Activated T-cell treated with anti-CD3 and anti-CD28 coated beads, Interleukin-2, amount 50 U/mL, for 1 hour (primary cell): ENCODE data around the gene TSPAN15.

ENCODE experiments used
- DNase-seq: peaks from one replicate; pipeline ENCODE4 v3.0.0-alpha.2; 2020

The TSPAN15 gene

DNA sequence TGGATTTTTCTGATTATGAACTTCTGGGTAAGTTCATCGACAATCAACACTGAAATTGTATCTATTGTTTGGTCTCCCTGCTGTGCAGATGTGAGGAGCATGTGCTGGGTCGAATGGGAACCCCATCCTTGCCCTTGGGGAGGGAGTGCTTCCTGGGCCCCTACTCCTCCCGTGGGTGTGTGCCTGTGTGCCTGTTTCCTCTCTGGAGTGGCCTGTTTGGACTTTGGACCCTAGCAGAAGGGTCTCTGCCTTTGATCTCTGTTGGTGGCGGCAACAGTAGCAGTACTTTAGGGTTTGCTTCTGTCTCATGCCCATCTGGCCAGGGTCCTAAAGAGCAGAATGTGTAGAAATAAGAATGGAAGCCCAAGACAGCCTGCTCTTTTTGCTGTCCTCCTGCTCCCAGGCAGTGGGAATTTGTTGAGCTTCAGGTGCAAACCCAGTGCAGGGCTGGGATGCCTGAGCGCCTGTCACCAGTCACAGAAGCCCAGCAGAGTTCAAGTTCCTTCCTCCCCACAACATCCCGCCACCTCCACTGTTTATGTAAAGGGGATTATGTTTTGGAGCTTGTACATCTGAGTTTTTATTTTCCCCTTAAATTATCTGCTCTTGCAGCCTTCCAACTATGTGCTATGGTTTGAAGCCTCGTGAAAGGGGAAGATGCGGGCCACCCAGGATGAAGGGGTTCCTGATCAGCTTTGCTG is 33.1 kb upstream of the TSPAN15 start:
- DNase-seq, result no peak

DNA sequence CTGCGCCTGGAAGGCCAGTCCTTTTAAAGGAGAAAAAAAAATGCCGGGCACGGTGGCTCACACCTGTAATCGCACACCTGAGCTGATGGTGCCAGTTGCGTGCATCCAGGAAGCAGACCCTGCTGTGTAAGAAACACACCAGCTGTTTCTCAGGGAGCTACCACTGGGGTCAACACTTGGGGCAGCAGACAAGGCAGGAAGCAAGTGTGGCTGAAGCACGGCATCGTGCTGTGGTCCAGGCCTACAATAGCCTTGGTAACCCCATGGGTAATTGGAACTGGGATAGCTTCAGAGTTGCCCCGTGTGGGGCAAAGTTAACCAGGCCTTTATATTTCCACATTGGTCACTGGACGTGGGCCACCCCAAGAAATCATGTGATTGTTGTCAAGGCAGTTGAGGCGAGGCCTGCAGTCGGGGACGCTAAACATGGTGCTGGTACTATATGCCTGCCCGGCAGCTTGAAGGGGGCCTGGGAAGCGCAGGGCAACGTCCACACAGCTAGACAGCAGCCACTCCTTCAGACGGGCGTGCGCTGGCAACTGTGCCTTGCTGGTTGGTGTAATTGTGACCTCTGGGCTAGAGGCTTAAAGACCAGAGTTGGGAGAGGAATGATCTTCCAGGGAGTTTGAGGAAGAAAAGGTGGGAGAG is 32.0 kb upstream of the TSPAN15 start:
- DNase-seq, result no peak

DNA sequence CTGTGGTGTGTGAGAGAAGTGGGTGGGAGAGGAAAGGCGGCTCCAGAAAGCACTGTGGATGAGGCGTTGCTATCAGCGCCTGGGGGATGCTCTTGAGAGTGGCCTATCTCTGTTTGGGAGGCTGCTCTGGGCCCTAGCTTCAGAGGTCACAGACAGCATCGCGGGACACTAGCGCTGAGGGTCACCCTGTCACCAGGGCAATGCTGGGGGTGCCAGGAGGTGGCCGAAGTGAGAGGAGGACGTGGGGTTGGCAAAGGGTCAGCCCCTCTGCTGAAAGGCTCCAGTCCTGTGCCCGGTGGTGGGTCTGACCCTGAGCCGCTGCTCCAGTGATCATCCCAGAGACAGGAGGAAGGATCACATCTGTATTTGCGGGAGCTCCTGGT is 31.5 kb upstream of the TSPAN15 start:
- no peak for DNase-seq

DNA sequence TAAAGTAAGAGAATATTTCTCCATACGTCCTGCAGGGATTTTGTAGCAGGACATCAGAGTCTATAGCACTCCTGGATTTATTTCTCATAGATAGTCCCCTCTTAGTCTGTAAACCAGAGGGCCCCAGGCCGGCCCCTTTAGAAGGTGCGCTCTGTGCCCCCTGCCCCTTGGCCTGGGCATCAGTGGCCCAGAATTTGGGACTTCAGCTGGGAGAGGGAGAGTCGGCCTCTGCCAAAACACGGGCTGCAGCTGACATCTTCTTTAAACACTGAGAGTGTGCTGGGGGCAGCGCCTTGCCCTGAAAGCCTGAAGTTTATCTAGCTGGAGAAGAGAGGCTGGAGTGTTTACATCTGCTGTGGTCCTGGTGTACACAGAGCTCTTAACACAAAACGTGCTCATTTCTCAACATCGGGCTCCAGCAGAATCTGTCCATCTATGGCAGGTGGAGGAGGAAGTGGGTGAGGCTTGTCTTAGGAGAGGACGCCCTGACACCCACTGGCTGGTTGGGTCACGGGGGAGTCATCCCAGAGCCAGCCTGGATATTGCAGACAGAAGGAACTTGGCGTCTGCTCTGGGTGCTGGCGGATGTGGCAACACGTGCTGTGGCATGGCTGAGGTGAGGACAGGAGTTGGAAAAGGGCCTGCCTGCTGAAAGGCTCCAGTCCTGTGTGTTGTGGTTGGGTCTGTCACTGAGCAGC is 29.5 kb upstream of the TSPAN15 start:
- no peak for DNase-seq

DNA sequence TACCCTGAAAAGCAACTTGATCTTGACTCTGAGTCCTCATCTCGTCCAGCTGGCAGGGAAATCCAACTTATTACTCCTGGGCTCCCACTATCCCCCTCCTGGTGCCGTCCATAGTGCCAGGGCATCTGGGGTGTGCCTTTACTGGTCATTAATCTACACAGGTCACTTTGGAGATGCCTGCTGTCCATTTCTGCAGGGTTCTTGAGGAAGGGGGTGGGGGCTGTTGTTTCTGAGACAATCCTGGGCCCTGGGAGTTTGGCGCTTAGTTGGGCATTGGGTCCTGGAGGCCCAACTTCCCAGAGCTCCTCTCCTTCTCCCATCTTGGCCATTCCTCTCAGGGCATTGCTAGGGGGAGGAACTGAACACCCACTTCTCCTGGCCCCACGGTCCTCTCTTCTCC is 28.6 kb upstream of the TSPAN15 start:
- DNase-seq, result no peak

DNA sequence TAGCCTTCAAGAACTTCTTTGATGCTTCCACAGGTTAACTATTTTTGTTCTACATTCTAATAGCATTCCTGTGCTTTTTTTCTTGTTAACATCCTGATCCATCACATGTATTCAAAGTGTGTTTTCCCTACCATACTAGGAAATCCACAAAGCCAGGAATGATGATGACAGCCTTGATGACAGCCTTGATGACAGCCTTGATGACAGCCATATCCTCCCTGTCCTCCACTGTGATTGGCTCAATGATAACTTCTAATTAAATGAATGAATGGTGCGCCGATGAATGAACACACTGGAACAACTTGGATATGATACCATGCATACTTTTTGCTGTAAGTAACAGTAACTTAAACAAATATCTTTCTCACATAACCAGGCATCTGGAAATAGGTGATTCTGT is 26.2 kb upstream of the TSPAN15 start:
- DNase-seq, result no peak

DNA sequence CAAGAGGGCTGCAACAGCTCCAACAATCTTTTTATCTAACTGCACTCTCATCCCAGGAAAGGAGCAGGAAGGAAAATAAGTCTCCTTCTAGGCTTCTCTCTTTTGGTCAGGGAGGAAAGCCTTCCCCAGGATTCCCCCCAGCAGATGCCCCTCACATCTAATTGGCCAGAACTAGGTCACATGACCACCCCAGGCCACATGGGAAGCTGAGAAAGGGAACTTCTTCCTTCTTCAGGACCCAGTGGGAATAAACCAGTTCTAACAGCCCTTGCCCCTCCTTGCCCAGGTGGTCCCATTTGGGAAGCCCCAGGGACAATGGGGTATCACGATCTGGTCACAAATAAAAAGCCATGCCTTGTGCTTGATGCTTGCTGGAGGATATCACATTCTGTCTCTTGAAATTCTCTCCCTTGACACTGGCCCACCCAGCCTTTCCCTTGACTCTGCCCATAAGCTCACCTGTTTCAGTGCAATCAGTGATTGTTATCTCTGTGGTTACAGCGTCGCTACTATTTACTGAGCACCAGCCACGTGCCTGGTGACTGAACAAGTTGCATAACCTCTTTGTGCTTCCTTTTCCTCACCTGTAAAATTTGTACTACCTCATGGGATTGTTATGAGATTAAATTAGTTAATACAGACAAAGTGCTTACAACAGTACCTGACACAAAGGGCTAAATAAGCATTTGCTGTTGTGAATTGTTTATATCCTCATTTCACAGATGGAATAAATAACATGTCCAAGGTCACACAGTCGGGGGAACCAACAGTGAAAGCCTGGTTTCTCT is 25.6 kb upstream of the TSPAN15 start:
- peak; percentile 33 for DNase-seq

DNA sequence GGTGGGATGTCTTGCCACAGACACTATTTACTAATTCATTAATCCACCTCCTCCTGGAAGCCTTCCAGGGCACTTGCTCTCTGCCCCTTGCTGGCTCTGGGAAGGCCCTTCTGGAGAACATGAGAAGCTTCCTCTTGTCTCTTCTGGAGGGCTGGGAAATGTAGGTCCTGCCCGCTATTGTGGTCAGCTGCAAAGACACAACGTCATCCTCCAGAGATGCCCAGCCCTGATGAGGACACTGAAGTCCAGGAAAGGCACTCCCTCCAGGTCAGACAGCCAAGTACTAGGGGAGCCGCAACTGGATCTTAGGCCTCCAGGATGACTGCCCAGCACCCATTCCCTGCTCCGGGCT is 24.9 kb upstream of the TSPAN15 start:
- DNase-seq, result no peak

DNA sequence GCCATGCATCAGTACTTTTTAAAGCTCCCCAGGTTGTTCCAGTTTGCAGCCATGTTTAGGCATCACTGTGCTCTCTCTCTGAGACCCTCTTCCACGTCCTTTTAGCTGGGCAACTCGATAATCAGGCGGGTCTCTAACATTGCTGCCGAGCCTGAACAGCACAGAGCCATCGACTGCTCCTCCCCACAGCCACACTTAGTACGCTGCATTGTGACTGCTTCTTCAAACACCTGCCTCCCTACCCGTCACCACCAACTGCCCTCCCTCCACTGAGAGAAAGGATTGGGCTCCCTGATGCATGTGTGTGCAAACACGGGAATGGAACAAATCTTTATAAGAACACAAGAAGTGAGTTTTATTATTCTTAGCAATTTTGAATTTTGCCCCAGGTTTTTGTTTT is 23.1 kb upstream of the TSPAN15 start:
- DNase-seq, result no peak

DNA sequence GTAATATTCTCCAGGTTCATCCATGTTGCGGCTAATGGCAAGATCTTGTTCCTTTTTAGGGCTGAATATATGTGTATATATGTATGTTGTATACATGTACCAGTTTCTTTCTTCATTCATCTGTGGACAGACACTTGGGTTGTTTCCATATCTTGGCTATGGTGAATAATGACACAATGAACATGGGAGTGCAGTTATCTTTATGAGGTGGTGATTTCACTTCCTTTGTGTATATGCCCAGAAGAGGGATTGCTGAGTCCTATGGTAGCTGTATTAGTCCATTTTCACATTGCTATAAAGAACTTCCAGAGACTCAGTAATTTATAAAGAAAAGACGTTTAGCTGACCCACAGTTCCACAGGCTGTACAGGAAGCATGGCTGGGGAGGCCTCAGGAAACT is 17.1 kb upstream of the TSPAN15 start:
- DNase-seq, result no peak

DNA sequence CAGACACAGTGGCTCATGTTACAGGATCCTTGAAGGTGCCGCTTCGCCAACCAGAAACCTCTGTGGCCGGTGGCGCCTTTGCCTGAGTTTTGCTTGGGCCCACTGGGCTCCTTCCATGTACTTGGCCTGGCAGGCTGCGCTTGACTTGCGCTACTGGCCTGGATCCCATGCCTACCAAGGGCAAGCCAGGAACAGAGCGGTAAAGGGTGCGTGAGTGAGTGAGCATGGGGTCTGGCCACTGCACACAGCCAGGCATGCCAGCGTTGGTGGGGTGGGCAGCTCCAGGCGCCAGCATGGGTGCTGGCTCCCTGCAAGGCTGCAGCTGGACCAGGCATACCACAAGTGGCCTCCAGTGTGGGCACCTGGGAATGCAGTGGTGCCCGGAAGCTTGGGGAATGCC is 16.3 kb upstream of the TSPAN15 start:
- DNase-seq, result no peak

DNA sequence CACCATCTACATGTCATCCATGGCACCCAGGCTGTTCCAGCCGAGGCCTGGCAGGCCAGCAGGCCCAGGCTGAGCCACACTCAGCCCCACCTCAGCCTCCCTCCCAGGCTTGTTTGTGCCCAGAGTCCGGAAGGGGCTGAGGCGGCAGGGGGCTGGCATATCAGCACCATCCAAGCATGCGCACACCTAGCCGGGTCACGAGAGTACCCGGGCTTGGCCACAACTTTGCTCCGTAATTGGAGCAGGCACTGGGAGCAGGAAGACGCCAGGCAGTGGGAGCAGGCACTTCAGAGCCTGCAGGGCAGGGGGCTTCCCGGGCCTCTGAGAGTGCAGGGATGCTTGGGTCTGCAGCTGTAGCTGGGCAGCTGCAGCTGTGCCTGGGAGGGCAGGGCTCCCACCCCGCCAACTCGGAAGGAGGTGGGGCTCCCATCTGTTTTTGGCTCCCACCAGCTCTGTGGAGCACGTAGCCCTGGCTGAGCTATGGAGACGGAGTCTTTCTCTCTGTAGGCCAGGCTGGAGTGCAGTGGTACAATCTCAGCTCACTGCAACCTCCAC is 15.2 kb upstream of the TSPAN15 start:
- no peak for DNase-seq

DNA sequence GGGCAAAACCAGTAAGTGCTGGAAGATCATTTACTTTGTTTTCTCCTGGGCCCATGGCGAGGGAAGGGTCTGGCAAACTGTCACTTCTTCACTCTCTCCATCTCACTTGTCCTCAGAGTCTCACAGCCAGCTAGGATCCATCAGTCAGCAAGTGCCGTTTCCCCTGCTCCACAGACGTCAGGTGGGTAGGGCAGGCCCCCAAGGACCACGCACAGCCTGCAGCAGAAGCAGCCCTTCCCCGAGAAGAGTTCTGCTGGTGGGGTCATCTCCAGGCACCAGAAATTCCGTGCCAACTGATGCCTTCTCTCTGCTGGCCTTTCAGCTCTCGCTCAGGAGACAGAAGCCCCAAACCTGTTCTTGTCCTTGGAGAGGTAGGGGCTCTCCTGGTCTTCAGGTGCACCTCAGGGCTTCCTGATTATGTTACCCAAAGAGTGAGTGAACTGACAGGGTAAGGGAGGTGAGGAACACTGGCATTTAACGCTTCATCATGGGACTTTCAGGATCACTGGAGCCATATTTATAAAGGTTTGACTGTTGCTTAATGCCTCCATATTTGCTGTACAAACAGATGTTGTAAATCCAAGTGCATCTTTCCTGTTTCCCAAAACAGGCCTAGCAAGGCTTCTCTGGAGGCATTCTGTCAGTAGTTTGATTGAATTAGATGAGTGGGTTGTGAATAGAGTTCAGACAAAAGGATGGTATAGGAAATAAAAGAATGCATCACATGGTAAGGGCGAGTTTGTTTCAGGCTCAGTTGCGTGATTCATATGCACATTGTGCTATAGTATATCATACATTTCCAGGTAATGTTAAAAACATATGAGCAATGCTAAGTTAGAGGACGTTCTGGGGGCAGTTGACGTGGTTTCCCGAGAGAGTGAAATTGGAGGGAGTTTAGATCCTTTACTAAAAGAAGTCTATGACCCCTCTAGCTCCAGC is 13.7 kb upstream of the TSPAN15 start:
- no peak for DNase-seq

DNA sequence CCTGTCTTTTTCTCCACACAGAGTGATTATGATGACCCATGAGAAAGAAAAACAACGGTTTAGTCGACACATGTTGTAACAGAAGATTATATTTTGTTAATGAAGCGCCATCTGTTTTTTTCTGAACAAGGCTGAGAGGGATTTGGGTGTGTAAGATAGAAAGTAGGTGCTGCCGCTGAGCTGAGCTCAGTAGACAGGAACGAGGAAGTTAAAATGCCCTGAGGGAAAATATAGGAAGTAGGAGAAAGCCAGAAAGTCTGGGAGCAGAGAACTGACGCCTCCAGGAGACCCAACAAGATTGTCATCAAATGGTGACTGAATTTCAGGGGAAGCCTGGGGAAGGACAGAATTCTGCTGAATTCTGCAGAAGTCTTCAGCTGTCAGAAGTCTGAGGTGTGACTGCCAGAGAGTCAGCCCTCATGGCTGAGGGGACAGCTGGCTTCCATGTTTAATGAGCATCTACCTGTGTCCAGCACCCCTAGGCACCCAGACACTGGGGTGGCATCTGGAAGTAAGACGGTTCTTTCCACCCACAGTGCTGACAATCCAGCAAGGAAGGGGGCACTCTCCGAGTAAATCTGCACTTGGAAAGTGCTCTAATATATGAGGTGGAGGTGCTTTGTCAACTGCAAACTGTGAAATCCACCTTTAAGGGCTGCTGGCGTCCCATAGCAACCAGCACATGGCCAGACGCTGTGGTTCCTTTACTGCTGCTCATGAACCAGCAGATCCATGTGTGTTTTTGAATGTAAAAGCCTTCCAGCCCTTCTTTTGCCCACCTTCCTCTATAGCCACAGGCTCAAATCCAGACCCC is 12.5 kb upstream of the TSPAN15 start:
- no peak for DNase-seq

DNA sequence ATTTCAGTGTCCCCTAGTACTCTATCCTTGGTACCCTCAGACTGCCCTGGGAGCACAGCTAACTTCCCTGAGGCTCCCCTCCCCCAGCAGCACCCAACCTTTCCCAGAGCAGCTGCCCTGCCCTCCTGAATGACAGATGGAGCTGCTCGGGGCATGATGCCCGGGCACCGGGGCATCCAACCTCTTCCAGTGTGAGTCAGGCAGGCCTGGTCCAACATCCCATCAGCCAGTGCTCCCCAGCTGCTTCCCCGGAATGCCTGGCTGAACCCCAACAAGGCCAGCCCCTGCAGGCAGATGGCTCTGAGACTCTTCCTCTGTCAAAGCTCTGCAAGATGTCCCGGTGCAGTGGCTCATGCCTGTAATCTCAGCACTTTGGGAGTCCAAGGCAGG is 11.9 kb upstream of the TSPAN15 start:
- no peak for DNase-seq

DNA sequence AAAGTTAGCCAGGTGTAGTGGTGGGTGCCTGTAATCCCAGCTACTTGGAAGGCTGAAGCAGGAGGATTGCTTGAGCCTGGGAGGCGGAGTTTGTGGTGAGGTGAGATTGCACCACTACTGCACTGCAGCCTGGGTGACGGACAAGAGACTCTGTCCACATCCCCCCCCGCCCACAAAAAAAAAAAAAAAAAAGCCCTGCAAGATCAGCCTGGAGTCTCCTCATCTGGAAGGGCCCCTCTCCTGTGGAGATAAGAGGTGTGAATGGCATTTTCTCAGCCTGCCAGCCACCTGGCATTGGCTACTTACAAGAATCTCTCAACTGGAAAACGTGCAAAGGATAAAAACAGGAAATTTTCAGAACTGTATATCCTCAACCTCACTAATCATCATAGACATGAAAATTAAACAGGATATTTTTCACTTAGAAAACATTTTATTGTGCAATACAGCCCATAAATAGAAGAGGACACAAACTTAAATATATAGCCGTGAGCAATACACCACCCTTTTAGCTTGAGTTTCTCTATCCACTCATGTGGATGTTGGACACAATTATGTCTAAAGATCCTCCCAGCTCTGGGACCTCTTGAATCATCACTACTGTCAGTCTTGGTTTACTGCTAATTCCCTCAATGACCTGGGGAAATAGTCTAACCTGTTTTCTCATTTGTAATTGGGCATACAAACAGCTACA is 11.3 kb upstream of the TSPAN15 start:
- no peak for DNase-seq

DNA sequence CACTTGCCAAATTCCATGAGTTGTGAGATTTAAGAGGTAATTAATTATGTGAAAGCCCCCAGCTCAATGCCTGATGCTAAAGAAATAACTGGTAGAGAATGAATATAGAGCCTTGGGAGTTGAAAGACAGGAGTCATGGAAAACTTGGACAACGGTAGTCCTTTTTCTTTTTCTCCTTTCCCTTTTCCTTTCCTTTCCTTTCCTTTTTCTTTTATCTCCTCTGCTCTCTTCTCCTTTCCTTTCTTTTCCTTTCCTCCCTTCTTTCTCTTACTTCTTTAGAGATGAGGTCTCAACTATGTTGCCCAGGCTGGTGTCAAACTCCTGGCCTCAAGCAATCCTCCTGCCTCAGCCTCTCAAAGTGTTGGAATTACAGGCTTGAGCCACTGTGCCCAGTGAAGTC is 7.9 kb upstream of the TSPAN15 start:
- no peak for DNase-seq

DNA sequence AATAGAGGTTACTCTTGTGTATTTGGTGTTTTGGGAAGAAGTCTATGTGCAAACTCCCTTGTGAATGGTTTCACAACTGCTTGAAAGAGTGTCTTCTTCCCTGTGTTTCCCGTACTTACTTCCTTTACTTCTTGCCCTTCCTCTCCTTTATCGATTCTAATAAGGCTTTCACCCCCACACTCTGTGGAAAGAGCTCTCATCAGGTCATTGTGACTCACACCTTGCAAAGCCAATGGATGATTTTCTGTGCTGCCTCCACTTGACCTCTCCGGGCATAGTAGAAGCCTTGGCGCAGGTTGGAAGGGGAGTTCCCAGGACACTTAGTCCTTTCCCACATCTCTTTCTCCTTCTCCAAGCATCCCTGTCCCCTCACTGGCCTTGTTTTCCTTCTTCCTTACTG is 6.2 kb upstream of the TSPAN15 start:
- DNase-seq, result no peak

DNA sequence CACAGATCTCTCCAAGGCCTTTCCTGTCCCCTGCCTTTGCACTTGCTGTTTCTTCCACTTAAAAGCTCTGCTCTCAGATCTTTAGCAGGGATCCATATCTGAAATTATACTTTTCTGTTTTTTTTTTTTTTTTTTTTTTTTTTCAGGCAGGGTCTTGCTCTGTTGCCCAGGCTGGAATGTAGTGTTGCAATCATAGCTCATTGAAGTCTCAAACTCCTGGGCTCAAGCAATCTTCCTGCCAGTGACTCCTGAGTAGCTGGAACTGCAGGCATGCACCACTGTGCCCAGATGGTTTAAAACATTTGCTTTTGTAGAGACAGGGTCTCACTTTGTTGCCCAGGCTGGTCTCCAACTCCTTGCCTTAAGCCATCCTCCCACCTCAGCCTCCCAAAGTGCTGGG is 5.0 kb upstream of the TSPAN15 start:
- no peak for DNase-seq

DNA sequence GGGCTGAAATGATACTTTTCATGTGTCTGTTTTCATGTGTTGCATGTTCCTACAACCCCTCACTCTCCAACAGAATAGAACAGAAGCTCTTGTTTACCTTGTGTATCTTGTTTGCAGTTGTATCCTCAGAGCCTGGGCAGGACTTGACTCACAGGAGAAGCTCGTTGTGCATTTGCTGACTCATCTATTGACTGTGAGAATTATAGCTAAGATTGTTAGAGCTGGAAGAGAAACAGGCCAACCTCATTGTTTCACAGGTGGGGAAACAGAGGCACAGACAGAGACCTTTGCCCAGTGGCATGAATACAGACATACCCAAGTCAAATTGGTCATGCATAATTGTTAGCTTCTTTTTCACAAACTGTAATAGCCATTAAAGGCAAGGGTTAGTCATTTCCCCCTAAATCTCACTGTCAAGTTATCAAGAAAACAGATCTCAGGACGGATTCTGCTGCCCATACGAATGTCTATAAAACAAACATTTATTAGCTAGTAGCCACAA is 4.6 kb upstream of the TSPAN15 start:
- no peak for DNase-seq

DNA sequence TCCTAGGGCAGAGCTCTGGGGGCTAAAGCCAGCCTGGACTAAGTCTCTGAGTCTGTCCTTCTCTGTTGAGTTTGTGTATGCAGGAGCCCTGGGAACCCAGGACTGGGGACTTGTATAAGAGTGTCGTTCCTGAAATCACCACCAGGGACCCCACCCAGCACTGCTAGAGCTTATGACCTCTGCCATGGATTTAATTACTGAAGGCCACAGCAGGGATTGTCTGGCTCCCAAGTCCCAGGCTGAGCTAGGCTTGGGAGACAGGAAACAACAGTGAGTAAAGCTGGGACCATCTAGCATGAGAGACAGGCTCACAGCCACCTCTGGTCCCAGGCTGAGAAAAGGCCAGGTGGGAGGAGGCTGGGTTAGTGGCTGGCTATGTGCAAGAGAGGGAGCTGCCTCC is 1.4 kb upstream of the TSPAN15 start:
- DNase-seq, result peak; percentile 52
